Neural crest cell (in vitro differentiated cells): Measurements from ENCODE around the gene PSMD8. TPM values are rescaled to one million over a fixed set of nuclear protein-coding genes. Genes with fewer than 3 reads are reported as not detected.
"Not testable (repeated sequence)": the region's sequence is repeated elsewhere in the genome, so short reads cannot be mapped to it uniquely, and the experiment has no call there.

Source experiments
- DNase-seq: peaks from one replicate; pipeline ENCODE4 v3.0.0; 2021; ENCODE audit warnings: low read depth, mixed read lengths, low spot score
- H3K27ac Mint-ChIP-seq: one replicate; pipeline ENCODE4 v1.8.0; 2021; ENCODE audit warnings: mild to moderate bottlenecking, mixed read lengths; ENCODE audit not compliant: unreplicated experiment
- H3K27me3 Mint-ChIP-seq: 2 replicates; pipeline ENCODE4 v1.8.0; 2021; ENCODE audit warnings: low read depth, mild to moderate bottlenecking, mixed read lengths
- H3K36me3 Mint-ChIP-seq: 2 replicates; pipeline ENCODE4 v1.8.0; 2021; ENCODE audit warnings: low read depth, mild to moderate bottlenecking, mixed read lengths
- H3K4me1 Mint-ChIP-seq: 2 replicates; pipeline ENCODE4 v1.8.0; 2021; ENCODE audit warnings: mixed read lengths
- H3K4me3 Mint-ChIP-seq: one replicate; pipeline ENCODE4 v1.8.0; 2021; ENCODE audit warnings: mild to moderate bottlenecking, mixed read lengths
- H3K9me3 Mint-ChIP-seq: 2 replicates; pipeline ENCODE4 v1.8.0; 2021; ENCODE audit warnings: mixed read lengths
- CTCF ChIP-seq: fragments of 200-600 bp; sonication (generic); conservative IDR thresholded peaks from 2 replicates; pipeline ENCODE4 v1.5.0; 2021; ENCODE audit warnings: antibody characterized with exemption, mild to moderate bottlenecking
- total RNA-seq: library from RNA; stranded (reverse); gene quantifications from 2 replicates; pipeline ENCODE4 v1.2.1, GENCODE V29; 2021

Gene PSMD8
- total RNA-seq, 1 donor from 2014 or later = 186 TPM

DNA sequence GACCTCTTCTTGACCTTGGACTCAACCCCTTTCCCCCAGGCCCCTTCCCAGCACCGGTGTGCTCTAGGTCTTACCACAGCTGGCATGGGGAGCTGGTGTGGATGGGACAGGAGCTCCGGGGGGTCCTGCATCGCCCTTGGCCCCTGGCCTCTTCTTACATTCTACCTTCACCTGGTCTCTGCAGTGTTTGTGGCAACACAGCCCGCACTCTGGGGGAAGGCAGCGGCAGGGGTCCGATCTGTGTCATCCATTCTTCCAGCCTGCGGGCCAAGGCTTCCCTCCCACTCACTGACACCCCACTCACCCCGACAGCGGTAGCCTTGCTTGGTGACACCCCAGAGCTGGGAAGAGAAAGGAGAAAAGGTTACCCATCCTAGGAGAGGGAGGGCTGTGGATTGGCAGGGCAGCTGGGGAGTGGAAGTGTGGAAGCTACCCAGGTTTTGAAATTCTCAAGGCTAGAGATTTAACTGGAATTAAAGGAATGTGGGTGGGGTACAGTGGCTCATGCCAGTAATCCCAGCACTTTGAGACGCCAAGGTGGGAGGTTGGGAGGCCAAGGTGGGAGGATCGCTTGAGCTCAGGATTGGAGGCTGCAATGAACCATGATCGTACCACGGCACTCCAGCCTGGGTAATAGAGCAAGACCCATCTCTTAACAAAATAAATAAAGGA lies 36.8 kb downstream of the PSMD8 start:
- no peak for TF ChIP-seq CTCF
- Mint-ChIP-seq H3K27me3 (no peaks in the 10 kb centered on the region), H3K9me3 (no peaks in the 10 kb centered on the region), H3K4me1 (no peaks in the 10 kb centered on the region), H3K4me3 (no peak overlapping the region), H3K36me3 (no peaks in the 10 kb centered on the region), H3K27ac (no peak overlapping the region)
- no peak for DNase-seq

GRCh38 chr19:38411898-38412297 lies 37.5 kb downstream of the PSMD8 start:
- not testable (repeated sequence) for H3K4me3 Mint-ChIP-seq, H3K36me3 Mint-ChIP-seq, H3K4me1 Mint-ChIP-seq, H3K27me3 Mint-ChIP-seq, H3K9me3 Mint-ChIP-seq, DNase-seq
- peak overlapping the region; percentile 27 for H3K27ac Mint-ChIP-seq

DNA sequence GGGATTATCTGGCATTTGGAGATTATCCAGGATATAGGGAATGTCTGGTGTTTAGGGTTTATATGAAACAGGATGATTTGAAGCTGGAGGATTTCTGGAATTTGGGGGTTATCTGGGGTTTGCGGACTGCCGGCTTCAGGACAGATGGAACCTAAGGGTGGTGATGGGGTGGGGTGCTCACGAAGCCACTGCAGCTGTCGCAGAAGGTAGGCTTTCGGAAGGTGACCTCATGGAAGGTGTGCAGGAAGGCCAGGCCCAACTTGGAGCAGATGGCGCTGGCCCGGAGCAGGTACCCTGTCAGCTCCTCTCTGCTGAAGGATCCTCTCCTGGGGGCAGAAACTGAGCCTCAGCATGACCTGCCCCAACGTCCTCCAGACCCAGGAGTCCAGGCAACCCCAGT lies 38.1 kb downstream of the PSMD8 start:
- Mint-ChIP-seq H3K4me1 (peaks cover 5% of the 10 kb centered on the region), H3K36me3 (no peaks in the 10 kb centered on the region), H3K9me3 (no peaks in the 10 kb centered on the region), H3K4me3 (no peak overlapping the region), H3K27me3 (peaks cover 9% of the 10 kb centered on the region), H3K27ac (no peak overlapping the region)
- no peak for TF ChIP-seq CTCF
- no peak for DNase-seq

DNA sequence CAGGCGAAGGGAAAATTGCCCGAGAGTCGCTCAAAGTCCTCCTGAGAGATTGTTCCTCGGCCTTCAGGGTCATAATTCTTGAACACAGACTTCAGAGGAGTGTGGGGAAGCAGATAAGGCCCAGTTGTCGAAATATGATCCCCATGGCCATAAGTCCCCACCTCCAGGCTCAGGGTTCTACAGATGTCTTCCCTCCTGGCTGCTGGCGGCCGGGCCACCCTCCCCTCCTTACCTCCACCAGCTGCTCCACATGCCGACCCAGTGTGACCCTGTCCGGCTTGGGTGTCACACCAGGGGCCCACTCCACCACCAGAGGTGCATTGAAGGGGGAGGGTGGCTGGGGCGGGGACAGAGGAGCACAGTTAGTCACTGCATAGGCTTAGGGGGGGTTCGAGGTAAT lies 38.6 kb downstream of the PSMD8 start:
- H3K36me3 Mint-ChIP-seq = no peaks in the 10 kb centered on the region
- no peak for DNase-seq
- TF ChIP-seq CTCF = no peak
- no peak overlapping the region for H3K27ac Mint-ChIP-seq
- H3K4me1 Mint-ChIP-seq = peaks cover 10% of the 10 kb centered on the region
- H3K9me3 Mint-ChIP-seq = no peaks in the 10 kb centered on the region
- no peak overlapping the region for H3K4me3 Mint-ChIP-seq
- H3K27me3 Mint-ChIP-seq = peaks cover 14% of the 10 kb centered on the region

- Mint-ChIP-seq H3K4me1 (peaks cover 12% of the 10 kb centered on the region), H3K27me3 (peaks cover 15% of the 10 kb centered on the region), H3K27ac (no peak overlapping the region), H3K9me3 (no peaks in the 10 kb centered on the region), H3K36me3 (no peaks in the 10 kb centered on the region), H3K4me3 (no peak overlapping the region)
- TF ChIP-seq CTCF = no peak
- DNase-seq = no peak
Observed at GRCh38 chr19:38413416-38413815, 39.0 kb downstream of the PSMD8 start.

GRCh38 chr19:38417146-38417543 lies 42.8 kb downstream of the PSMD8 start:
- Mint-ChIP-seq H3K36me3 (no peaks in the 10 kb centered on the region), H3K4me1 (peaks cover 12% of the 10 kb centered on the region), H3K4me3 (peak overlapping the region; percentile 83), H3K27ac (no peak overlapping the region), H3K9me3 (no peaks in the 10 kb centered on the region), H3K27me3 (peaks cover 28% of the 10 kb centered on the region)
- TF ChIP-seq CTCF = no peak
- no peak for DNase-seq
